ENCODE results near the gene AMMECR1. TPM values are rescaled to one million over a fixed set of nuclear protein-coding genes. Genes with fewer than 3 reads are reported as not detected.

AMMECR1 gene
- total and polyA plus RNA-seq, 2 of the 13 experiments (the other 11 are each of a cell fraction or from before 2014, with no cell fraction given): 3.1 to 7.5 TPM

GRCh38 chrX:110284159-110284558 is 33.7 kb downstream of the AMMECR1 start:
- no peak overlapping the region for H3K9ac ChIP-seq (ENCODE audit: insufficient read depth, low read depth, low read length)
- no peaks in the 10 kb centered on the region for H3K4me1 ChIP-seq (ENCODE audit: insufficient read depth, low read length)
- in situ Hi-C loops (cut with HindIII; ENCODE audit: extremely low pct_ligation_motif_present, low pct_unique_long_range_greater_than_20kb) (no loop called here), intact Hi-C loops (cut with micrococcal nuclease; ENCODE audit: unreplicated experiment) (no loop called here)
- no peaks in the 10 kb centered on the region for H3K27me3 ChIP-seq (ENCODE audit: control insufficient read depth in 1 of 2, insufficient read depth in 2 of 2, low read length in 2 of 2)
- H3K9me3 ChIP-seq (ENCODE audit: low read length): no peaks in the 10 kb centered on the region
- FAIRE-seq (no peak), DNase-seq (ENCODE audit: low spot score) (no peak), ATAC-seq (no peak)
- no peak overlapping the region for H3K27ac ChIP-seq (ENCODE audit: extremely low read length, insufficient read depth, low read length)
- no peak overlapping the region for H3K4me3 ChIP-seq (replicated peaks in 1 of 3; ENCODE audit: insufficient read depth in 1 of 3, low read depth in 2 of 3, low read length in 3 of 3)
- no peak overlapping the region for H3K4me2 ChIP-seq (ENCODE audit: low read depth, low read length)
- no peak for TF ChIP-seq ZNF142 (CRISPR knock-in tag; IDR thresholded peaks at IDR 0.05)
- TF ChIP-seq RBM39 (IDR thresholded peaks at IDR 0.05; ENCODE audit: low read depth, low read length, poor library complexity, severe bottlenecking): no peak
- no peaks in the 10 kb centered on the region for H3K79me2 ChIP-seq (ENCODE audit: insufficient read depth, low read length)
- no peaks in the 10 kb centered on the region for H3K36me3 ChIP-seq (replicated peaks in 1 of 2; ENCODE audit: control insufficient read depth in 1 of 2, insufficient read depth in 2 of 2, low read length in 2 of 2)
- WGBS (ENCODE audit: low lambda C conversion rate): 100% methylated on average over 2 of the region's 2 CpGs
- ChIA-PET POLR2A (no interaction called here), CTCF (ENCODE audit: low intra/inter-chr PET ratio, low total read pairs) (no interaction called here)
- no peaks in the 10 kb centered on the region for H4K20me1 ChIP-seq (ENCODE audit: insufficient read depth, low read length)
- no TSS peak for BruUV-seq (replicated peaks)
- H2AFZ ChIP-seq (ENCODE audit: low read length): no peak overlapping the region

- Histone ChIP-seq H3K79me2 (ENCODE audit: insufficient read depth, low read length) (no peaks in the 10 kb centered on the region), H3K27me3 (ENCODE audit: control insufficient read depth in 1 of 2, insufficient read depth in 2 of 2, low read length in 2 of 2) (no peaks in the 10 kb centered on the region), H4K20me1 (ENCODE audit: insufficient read depth, low read length) (no peaks in the 10 kb centered on the region), H3K36me3 (replicated peaks in 1 of 2; ENCODE audit: control insufficient read depth in 1 of 2, insufficient read depth in 2 of 2, low read length in 2 of 2) (no peaks in the 10 kb centered on the region), H3K9ac (ENCODE audit: insufficient read depth, low read depth, low read length) (no peak overlapping the region), H3K4me1 (ENCODE audit: insufficient read depth, low read length) (no peaks in the 10 kb centered on the region), H3K4me2 (ENCODE audit: low read depth, low read length) (no peak overlapping the region), H3K9me3 (ENCODE audit: low read length) (no peaks in the 10 kb centered on the region), H2AFZ (ENCODE audit: low read length) (no peak overlapping the region), H3K4me3 (replicated peaks in 1 of 3; ENCODE audit: insufficient read depth in 1 of 3, low read depth in 2 of 3, low read length in 3 of 3) (no peak overlapping the region), H3K27ac (ENCODE audit: extremely low read length, insufficient read depth, low read length) (no peak overlapping the region)
- TF ChIP-seq CBX5 (CRISPR knock-in tag; IDR thresholded peaks at IDR 0.05; ENCODE audit: borderline replicate concordance): no peak
- no peak for TF ChIP-seq U2AF1 (optimal IDR thresholded peaks at IDR 0.05; ENCODE audit: low read depth, low read length)
- TF ChIP-seq ZNF746 (CRISPR knock-in tag; IDR thresholded peaks at IDR 0.05): no peak
- TF ChIP-seq MAFF (IDR thresholded peaks at IDR 0.05; ENCODE audit: low read depth, low read length): no peak
- ChIA-PET POLR2A (no interaction called here), CTCF (ENCODE audit: low intra/inter-chr PET ratio, low total read pairs) (no interaction called here)
- BruUV-seq (replicated peaks): no TSS peak
- FAIRE-seq: no peak
- intact Hi-C loops (cut with micrococcal nuclease; ENCODE audit: unreplicated experiment) (no loop called here), in situ Hi-C loops (cut with HindIII; ENCODE audit: extremely low pct_ligation_motif_present, low pct_unique_long_range_greater_than_20kb) (no loop called here)
- DNase-seq (ENCODE audit: low spot score): no peak
- no peak for ATAC-seq
Observed at GRCh38 chrX:110282922-110283321, 35.0 kb downstream of the AMMECR1 start.

Measured in HepG2 (cell line).